HepG2 (cell line): ENCODE measurements around the gene SLC13A2.

ENCODE experiments used
- AHR ChIP-seq: IDR thresholded peaks from 2 replicates; pipeline ENCODE4 v1.6.1; 2018; ENCODE audit warnings: missing genetic modification reagents, missing compliant biosample characterization
- CTCF ChIP-seq: sonication (generic); formaldehyde crosslinking; IDR thresholded peaks from 2 replicates; pipeline ENCODE4 v1.5.0; 2020; ENCODE audit warnings: mild to moderate bottlenecking, missing genetic modification reagents, moderate library complexity
- FOXM1 ChIP-seq: sonication (generic); formaldehyde crosslinking; IDR thresholded peaks from 2 replicates; pipeline ENCODE4 v1.5.0; 2020; ENCODE audit warnings: missing genetic modification reagents
- HBP1 ChIP-seq: IDR thresholded peaks from 2 replicates; pipeline ENCODE4 v1.6.1; 2016; ENCODE audit warnings: low read depth, control low read depth
- KAT2B ChIP-seq: fragments of 150-350 bp; IDR thresholded peaks from 2 replicates; pipeline ENCODE4 v1.6.1; 2014; ENCODE audit warnings: low read depth, low read length, borderline replicate concordance
- NR1H2 ChIP-seq: sonication (generic); formaldehyde crosslinking; IDR thresholded peaks from 2 replicates; pipeline ENCODE4 v1.8.1; 2022; ENCODE audit warnings: low read depth, missing genetic modification reagents, borderline replicate concordance
- SP5 ChIP-seq: IDR thresholded peaks from 2 replicates; pipeline ENCODE4 v1.6.1; 2016; ENCODE audit warnings: low read depth, borderline replicate concordance
- SRF ChIP-seq: IDR thresholded peaks from 2 replicates; pipeline ENCODE4 v1.6.1; 2011; ENCODE audit warnings: mild to moderate bottlenecking, low read depth, low read length, moderate library complexity
- ZNF589 ChIP-seq: sonication (generic); formaldehyde crosslinking; conservative IDR thresholded peaks from 2 replicates; pipeline ENCODE4 v1.8.0; 2022; ENCODE audit warnings: mild to moderate bottlenecking, moderate library complexity, missing genetic modification reagents
- TF ChIP-seq, protein P1 (sequence below): sonication (generic); formaldehyde crosslinking; IDR thresholded peaks from 2 replicates; pipeline ENCODE4 v1.4.0; 2020; ENCODE audit warnings: low read depth, mild to moderate bottlenecking, missing genetic modification reagents

GRCh38 chr17:28530250-28530649 is 56.8 kb downstream of the SLC13A2 start:
- TF ChIP-seq CTCF (CRISPR knock-in tag), result no peak
- TF ChIP-seq AHR, result no peak
- no peak for TF ChIP-seq ZNF589 (CRISPR knock-in tag)
- no peak for TF ChIP-seq SP5
- TF ChIP-seq, protein P1, sequence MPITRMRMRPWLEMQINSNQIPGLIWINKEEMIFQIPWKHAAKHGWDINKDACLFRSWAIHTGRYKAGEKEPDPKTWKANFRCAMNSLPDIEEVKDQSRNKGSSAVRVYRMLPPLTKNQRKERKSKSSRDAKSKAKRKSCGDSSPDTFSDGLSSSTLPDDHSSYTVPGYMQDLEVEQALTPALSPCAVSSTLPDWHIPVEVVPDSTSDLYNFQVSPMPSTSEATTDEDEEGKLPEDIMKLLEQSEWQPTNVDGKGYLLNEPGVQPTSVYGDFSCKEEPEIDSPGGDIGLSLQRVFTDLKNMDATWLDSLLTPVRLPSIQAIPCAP (CRISPR knock-in tag), result no peak
- TF ChIP-seq SRF, result no peak
- TF ChIP-seq KAT2B, result no peak
- no peak for TF ChIP-seq HBP1 (CRISPR knock-in tag)
- TF ChIP-seq NR1H2 (CRISPR knock-in tag), result no peak
- no peak for TF ChIP-seq FOXM1 (CRISPR knock-in tag)
